ENCODE results near the gene MCM10.

MCM10 gene

GRCh38 chr10:13184730-13185514 lies 23.6 kb downstream of the MCM10 start:
- Histone ChIP-seq H3K4me1 (ENCODE audit: control insufficient read depth in 5 of 5, insufficient read depth in 5 of 5, low read length in 5 of 5) (peaks cover 0 to 7% (median 4%) of the 10 kb centered on the region in 5 donors), H3K4me3 (ENCODE audit: low read depth in 1 of 5, low read length in 5 of 5) (no peak overlapping the region), H3K9me3 (ENCODE audit: control insufficient read depth in 5 of 5, low read length in 5 of 5) (no peaks in the 10 kb centered on the region), H3K36me3 (ENCODE audit: control insufficient read depth in 5 of 5, insufficient read depth in 5 of 5, low read length in 5 of 5) (no peaks in the 10 kb centered on the region), H3K9ac (ENCODE audit: low read length in 5 of 5) (no peak overlapping the region), H3K27ac (ENCODE audit: low read depth, low read length) (no peak overlapping the region), H3K27me3 (ENCODE audit: control insufficient read depth in 5 of 5, insufficient read depth in 4 of 5, low read length in 5 of 5) (no peaks in the 10 kb centered on the region)

- Histone ChIP-seq H3K4me1 (ENCODE audit: control insufficient read depth in 5 of 5, insufficient read depth in 5 of 5, low read length in 5 of 5) (peaks cover 0 to 10% (median 4%) of the 10 kb centered on the region in 5 donors), H3K27me3 (ENCODE audit: control insufficient read depth in 5 of 5, insufficient read depth in 4 of 5, low read length in 5 of 5) (no peaks in the 10 kb centered on the region), H3K36me3 (ENCODE audit: control insufficient read depth in 5 of 5, insufficient read depth in 5 of 5, low read length in 5 of 5) (no peaks in the 10 kb centered on the region)
Observed at GRCh38 chr10:13187135-13187534, 25.8 kb downstream of the MCM10 start.

GRCh38 chr10:13188593-13188992 lies 27.2 kb downstream of the MCM10 start:
- H3K9me3 ChIP-seq (ENCODE audit: control insufficient read depth in 5 of 5, low read length in 5 of 5), result no peaks in the 10 kb centered on the region
- peaks cover 0 to 10% (median 4%) of the 10 kb centered on the region in 5 donors for H3K4me1 ChIP-seq (ENCODE audit: control insufficient read depth in 5 of 5, insufficient read depth in 5 of 5, low read length in 5 of 5)
- H3K9ac ChIP-seq (ENCODE audit: low read length in 5 of 5), result no peak overlapping the region
- H3K27ac ChIP-seq (ENCODE audit: low read depth, low read length), result no peak overlapping the region
- H3K36me3 ChIP-seq (ENCODE audit: control insufficient read depth in 5 of 5, insufficient read depth in 5 of 5, low read length in 5 of 5), result no peaks in the 10 kb centered on the region
- no peaks in the 10 kb centered on the region for H3K27me3 ChIP-seq (ENCODE audit: control insufficient read depth in 5 of 5, insufficient read depth in 4 of 5, low read length in 5 of 5)
- no peak overlapping the region for H3K4me3 ChIP-seq (ENCODE audit: low read depth in 1 of 5, low read length in 5 of 5)

More at GRCh38 chr10:13187135-13187534, 25.8 kb downstream of the MCM10 start:
- no peaks in the 10 kb centered on the region for H3K9me3 ChIP-seq (ENCODE audit: control insufficient read depth in 5 of 5, low read length in 5 of 5)
- H3K27ac ChIP-seq (ENCODE audit: low read depth, low read length), result no peak overlapping the region
- H3K4me3 ChIP-seq (ENCODE audit: low read depth in 1 of 5, low read length in 5 of 5), result no peak overlapping the region
- no peak overlapping the region for H3K9ac ChIP-seq (ENCODE audit: low read length in 5 of 5)

- Histone ChIP-seq H3K27ac (ENCODE audit: low read depth, low read length) (no peak overlapping the region), H3K4me3 (ENCODE audit: low read depth in 1 of 5, low read length in 5 of 5) (no peak overlapping the region), H3K27me3 (ENCODE audit: control insufficient read depth in 5 of 5, insufficient read depth in 4 of 5, low read length in 5 of 5) (no peaks in the 10 kb centered on the region), H3K9ac (ENCODE audit: low read length in 5 of 5) (peak overlapping the region in 1 of 5 donors; percentile 39), H3K9me3 (ENCODE audit: control insufficient read depth in 5 of 5, low read length in 5 of 5) (no peaks in the 10 kb centered on the region), H3K36me3 (ENCODE audit: control insufficient read depth in 5 of 5, insufficient read depth in 5 of 5, low read length in 5 of 5) (no peaks in the 10 kb centered on the region), H3K4me1 (ENCODE audit: control insufficient read depth in 5 of 5, insufficient read depth in 5 of 5, low read length in 5 of 5) (peaks cover 0 to 7% (median 2%) of the 10 kb centered on the region in 5 donors)
Observed at GRCh38 chr10:13189961-13190360, 28.6 kb downstream of the MCM10 start.

GRCh38 chr10:13190816-13191215 lies 29.5 kb downstream of the MCM10 start:
- H3K36me3 ChIP-seq (ENCODE audit: control insufficient read depth in 5 of 5, insufficient read depth in 5 of 5, low read length in 5 of 5), result no peaks in the 10 kb centered on the region
- peaks cover 0 to 5% (median 0%) of the 10 kb centered on the region in 5 donors for H3K4me1 ChIP-seq (ENCODE audit: control insufficient read depth in 5 of 5, insufficient read depth in 5 of 5, low read length in 5 of 5)
- no peak overlapping the region for H3K9ac ChIP-seq (ENCODE audit: low read length in 5 of 5)
- no peak overlapping the region for H3K27ac ChIP-seq (ENCODE audit: low read depth, low read length)
- H3K9me3 ChIP-seq (ENCODE audit: control insufficient read depth in 5 of 5, low read length in 5 of 5), result no peaks in the 10 kb centered on the region
- H3K4me3 ChIP-seq (ENCODE audit: low read depth in 1 of 5, low read length in 5 of 5), result no peak overlapping the region
- H3K27me3 ChIP-seq (ENCODE audit: control insufficient read depth in 5 of 5, insufficient read depth in 4 of 5, low read length in 5 of 5), result no peaks in the 10 kb centered on the region

GRCh38 chr10:13191362-13191761 lies 30.0 kb downstream of the MCM10 start:
- Histone ChIP-seq H3K9me3 (ENCODE audit: control insufficient read depth in 5 of 5, low read length in 5 of 5) (no peaks in the 10 kb centered on the region), H3K27ac (ENCODE audit: low read depth, low read length) (no peak overlapping the region), H3K36me3 (ENCODE audit: control insufficient read depth in 5 of 5, insufficient read depth in 5 of 5, low read length in 5 of 5) (no peaks in the 10 kb centered on the region), H3K27me3 (ENCODE audit: control insufficient read depth in 5 of 5, insufficient read depth in 4 of 5, low read length in 5 of 5) (no peaks in the 10 kb centered on the region), H3K4me3 (ENCODE audit: low read depth in 1 of 5, low read length in 5 of 5) (no peak overlapping the region), H3K4me1 (ENCODE audit: control insufficient read depth in 5 of 5, insufficient read depth in 5 of 5, low read length in 5 of 5) (peaks cover 0 to 5% (median 0%) of the 10 kb centered on the region in 5 donors), H3K9ac (ENCODE audit: low read length in 5 of 5) (no peak overlapping the region)

- Histone ChIP-seq H3K9ac (ENCODE audit: low read length in 5 of 5) (no peak overlapping the region), H3K36me3 (ENCODE audit: control insufficient read depth in 5 of 5, insufficient read depth in 5 of 5, low read length in 5 of 5) (no peaks in the 10 kb centered on the region), H3K4me3 (ENCODE audit: low read depth in 1 of 5, low read length in 5 of 5) (no peak overlapping the region), H3K9me3 (ENCODE audit: control insufficient read depth in 5 of 5, low read length in 5 of 5) (no peaks in the 10 kb centered on the region), H3K4me1 (ENCODE audit: control insufficient read depth in 5 of 5, insufficient read depth in 5 of 5, low read length in 5 of 5) (peaks cover 0 to 5% (median 0%) of the 10 kb centered on the region in 5 donors), H3K27ac (ENCODE audit: low read depth, low read length) (no peak overlapping the region), H3K27me3 (ENCODE audit: control insufficient read depth in 5 of 5, insufficient read depth in 4 of 5, low read length in 5 of 5) (no peaks in the 10 kb centered on the region)
Observed at GRCh38 chr10:13193637-13194036, 32.3 kb downstream of the MCM10 start.

- Histone ChIP-seq H3K36me3 (ENCODE audit: control insufficient read depth in 5 of 5, insufficient read depth in 5 of 5, low read length in 5 of 5) (no peaks in the 10 kb centered on the region), H3K27ac (ENCODE audit: low read depth, low read length) (no peak overlapping the region), H3K27me3 (ENCODE audit: control insufficient read depth in 5 of 5, insufficient read depth in 4 of 5, low read length in 5 of 5) (no peaks in the 10 kb centered on the region), H3K4me1 (ENCODE audit: control insufficient read depth in 5 of 5, insufficient read depth in 5 of 5, low read length in 5 of 5) (peaks cover 0 to 2% (median 0%) of the 10 kb centered on the region in 5 donors), H3K9ac (ENCODE audit: low read length in 5 of 5) (no peak overlapping the region), H3K4me3 (ENCODE audit: low read depth in 1 of 5, low read length in 5 of 5) (no peak overlapping the region), H3K9me3 (ENCODE audit: control insufficient read depth in 5 of 5, low read length in 5 of 5) (no peaks in the 10 kb centered on the region)
Observed at GRCh38 chr10:13195016-13195415, 33.7 kb downstream of the MCM10 start.

- H3K9me3 ChIP-seq (ENCODE audit: control insufficient read depth in 5 of 5, low read length in 5 of 5), result no peaks in the 10 kb centered on the region
- H3K4me1 ChIP-seq (ENCODE audit: control insufficient read depth in 5 of 5, insufficient read depth in 5 of 5, low read length in 5 of 5), result no peaks in the 10 kb centered on the region
- H3K9ac ChIP-seq (ENCODE audit: low read length in 5 of 5), result no peak overlapping the region
- H3K27me3 ChIP-seq (ENCODE audit: control insufficient read depth in 5 of 5, insufficient read depth in 4 of 5, low read length in 5 of 5), result no peaks in the 10 kb centered on the region
- no peak overlapping the region for H3K27ac ChIP-seq (ENCODE audit: low read depth, low read length)
- H3K4me3 ChIP-seq (ENCODE audit: low read depth in 1 of 5, low read length in 5 of 5), result no peak overlapping the region
- no peaks in the 10 kb centered on the region for H3K36me3 ChIP-seq (ENCODE audit: control insufficient read depth in 5 of 5, insufficient read depth in 5 of 5, low read length in 5 of 5)
Observed at GRCh38 chr10:13201132-13201531, 39.8 kb downstream of the MCM10 start.

- H3K4me3 ChIP-seq (ENCODE audit: low read depth in 1 of 5, low read length in 5 of 5), result no peak overlapping the region
- H3K4me1 ChIP-seq (ENCODE audit: control insufficient read depth in 5 of 5, insufficient read depth in 5 of 5, low read length in 5 of 5), result no peaks in the 10 kb centered on the region
- H3K27me3 ChIP-seq (ENCODE audit: control insufficient read depth in 5 of 5, insufficient read depth in 4 of 5, low read length in 5 of 5), result no peaks in the 10 kb centered on the region
- H3K27ac ChIP-seq (ENCODE audit: low read depth, low read length), result no peak overlapping the region
- H3K36me3 ChIP-seq (ENCODE audit: control insufficient read depth in 5 of 5, insufficient read depth in 5 of 5, low read length in 5 of 5), result no peaks in the 10 kb centered on the region
- no peak overlapping the region for H3K9ac ChIP-seq (ENCODE audit: low read length in 5 of 5)
- no peaks in the 10 kb centered on the region for H3K9me3 ChIP-seq (ENCODE audit: control insufficient read depth in 5 of 5, low read length in 5 of 5)
Observed at GRCh38 chr10:13206091-13206490, 44.7 kb downstream of the MCM10 start.

All from subcutaneous abdominal adipose tissue (tissue), 5 donors.